Measurements from ENCODE around the gene RAP1GAP. TPM values are rescaled to one million over a fixed set of nuclear protein-coding genes. Genes with fewer than 3 reads are reported as not detected.

RAP1GAP gene
- total RNA-seq, 2 experiments from 2014 or later, result not detected

- CTCF ChIA-PET (ENCODE audit: unreplicated experiment), result no interaction called here
- H3K27ac ChIP-seq (ENCODE audit: low read depth, low read length, poor library complexity, severe bottlenecking), result no peak overlapping the region
- H3K36me3 ChIP-seq (ENCODE audit: insufficient read depth, low read length), result no peaks in the 10 kb centered on the region
- H4K20me1 ChIP-seq (ENCODE audit: insufficient read depth, low read length), result no peaks in the 10 kb centered on the region
- no peak for TF ChIP-seq CTCF (conservative IDR thresholded peaks at IDR 0.05; ENCODE audit: low read length)
- TF ChIP-seq EZH2phosphoT487 (IDR thresholded peaks at IDR 0.05; ENCODE audit: borderline replicate concordance, low read depth, low read length), result no peak
- H3K79me2 ChIP-seq (ENCODE audit: insufficient read depth, low read depth, low read length), result no peaks in the 10 kb centered on the region
- H3K9me2 ChIP-seq (ENCODE audit: insufficient read depth, low read length), result no peaks in the 10 kb centered on the region
- POLR2A ChIA-PET, result no interaction called here
- DNase-seq (ENCODE audit: low spot score), result no peak
- H3K9me3 ChIP-seq (ENCODE audit: low read length), result no peaks in the 10 kb centered on the region
- intact Hi-C loops (cut with micrococcal nuclease; ENCODE audit: unreplicated experiment), result loop anchor here (10.0 kb wide), 3 partner anchors 73 to 343 kb away; partner anchors contain the start of gene ALPL
- no peak overlapping the region for H3K4me2 ChIP-seq (ENCODE audit: low read length)
- H3K4me3 ChIP-seq (ENCODE audit: low read depth, low read length, poor library complexity, severe bottlenecking), result no peak overlapping the region
- no TSS peak for BruUV-seq (replicated peaks)
- no peak overlapping the region for H2AFZ ChIP-seq (ENCODE audit: low read length)
- H3K4me1 ChIP-seq (ENCODE audit: insufficient read depth, low read length, poor library complexity, severe bottlenecking), result no peaks in the 10 kb centered on the region
These were observed 91.8 kb downstream of the RAP1GAP start for GRCh38 chr1:21577324-21577723.

- Histone ChIP-seq H3K79me2 (ENCODE audit: insufficient read depth, low read depth, low read length) (no peaks in the 10 kb centered on the region), H3K9me3 (ENCODE audit: low read length) (no peaks in the 10 kb centered on the region), H2AFZ (ENCODE audit: low read length) (no peak overlapping the region), H3K36me3 (ENCODE audit: insufficient read depth, low read length) (no peaks in the 10 kb centered on the region), H3K4me3 (ENCODE audit: low read depth, low read length, poor library complexity, severe bottlenecking) (no peak overlapping the region), H3K27ac (ENCODE audit: low read depth, low read length, poor library complexity, severe bottlenecking) (no peak overlapping the region), H3K4me1 (ENCODE audit: insufficient read depth, low read length, poor library complexity, severe bottlenecking) (no peaks in the 10 kb centered on the region), H3K4me2 (ENCODE audit: low read length) (no peak overlapping the region), H4K20me1 (ENCODE audit: insufficient read depth, low read length) (no peaks in the 10 kb centered on the region), H3K9me2 (ENCODE audit: insufficient read depth, low read length) (no peaks in the 10 kb centered on the region)
- intact Hi-C loops (cut with micrococcal nuclease; ENCODE audit: unreplicated experiment), result loop anchor here (10.0 kb wide), 3 partner anchors 72 to 342 kb away; partner anchors contain the start of gene ALPL
- ChIA-PET CTCF (ENCODE audit: unreplicated experiment) (no interaction called here), POLR2A (interaction anchor here (0.6 kb wide), 1 partner anchor 451 kb away, joined by 4 read pairs; no protein-coding TSS in a partner anchor)
- BruUV-seq (replicated peaks), result no TSS peak
- no peak for DNase-seq (ENCODE audit: low spot score)
- no peak for TF ChIP-seq EZH2phosphoT487 (IDR thresholded peaks at IDR 0.05; ENCODE audit: borderline replicate concordance, low read depth, low read length)
- no peak for TF ChIP-seq CTCF (conservative IDR thresholded peaks at IDR 0.05; ENCODE audit: low read length)
These were observed 92.4 kb downstream of the RAP1GAP start for GRCh38 chr1:21576798-21577187.

GRCh38 chr1:21576031-21576797, 92.9 kb downstream of the RAP1GAP start:
- TF ChIP-seq EZH2phosphoT487 (IDR thresholded peaks at IDR 0.05; ENCODE audit: borderline replicate concordance, low read depth, low read length), result no peak
- TF ChIP-seq CTCF (conservative IDR thresholded peaks at IDR 0.05; ENCODE audit: low read length), result no peak
- Histone ChIP-seq H3K4me2 (ENCODE audit: low read length) (no peak overlapping the region), H3K27ac (ENCODE audit: low read depth, low read length, poor library complexity, severe bottlenecking) (no peak overlapping the region), H3K9me3 (ENCODE audit: low read length) (no peaks in the 10 kb centered on the region), H3K4me1 (ENCODE audit: insufficient read depth, low read length, poor library complexity, severe bottlenecking) (no peaks in the 10 kb centered on the region), H3K4me3 (ENCODE audit: low read depth, low read length, poor library complexity, severe bottlenecking) (no peak overlapping the region), H3K79me2 (ENCODE audit: insufficient read depth, low read depth, low read length) (no peaks in the 10 kb centered on the region), H3K9me2 (ENCODE audit: insufficient read depth, low read length) (no peaks in the 10 kb centered on the region), H3K36me3 (ENCODE audit: insufficient read depth, low read length) (no peaks in the 10 kb centered on the region), H2AFZ (ENCODE audit: low read length) (no peak overlapping the region), H4K20me1 (ENCODE audit: insufficient read depth, low read length) (no peaks in the 10 kb centered on the region)
- DNase-seq (ENCODE audit: low spot score), result no peak
- ChIA-PET POLR2A (interaction anchor here (0.6 kb wide), 1 partner anchor 452 kb away, joined by 4 read pairs; no protein-coding TSS in a partner anchor), CTCF (ENCODE audit: unreplicated experiment) (no interaction called here)
- intact Hi-C loops (cut with micrococcal nuclease; ENCODE audit: unreplicated experiment), result loop anchor here (10.0 kb wide), 3 partner anchors 71 to 341 kb away; partner anchors contain the start of gene ALPL
- BruUV-seq (replicated peaks), result no TSS peak
